NCI-H1092 treated with DMSO at 0.1 percent for 48 hours (cell line): Measurements from ENCODE around the gene COL17A1.

Source experiments
- DNase-seq: peaks from one replicate; lab custom pipeline; 2025; lab: John Stamatoyannopoulos, UW

Gene COL17A1

GRCh38 chr10:103985726-103986125 is 100.0 kb downstream of the COL17A1 start:
- no peak for DNase-seq

GRCh38 chr10:103983367-103983911 is 102.2 kb downstream of the COL17A1 start:
- DNase-seq = no peak

GRCh38 chr10:103982639-103983038 is 103.0 kb downstream of the COL17A1 start:
- DNase-seq = no peak
